ENCODE measurements around the gene MAMSTR. TPM values are rescaled to one million over a fixed set of nuclear protein-coding genes. Genes with fewer than 3 reads are reported as not detected.

Gene MAMSTR
- total RNA-seq, 1 experiment from 2014 or later: 1.9 TPM

DNA sequence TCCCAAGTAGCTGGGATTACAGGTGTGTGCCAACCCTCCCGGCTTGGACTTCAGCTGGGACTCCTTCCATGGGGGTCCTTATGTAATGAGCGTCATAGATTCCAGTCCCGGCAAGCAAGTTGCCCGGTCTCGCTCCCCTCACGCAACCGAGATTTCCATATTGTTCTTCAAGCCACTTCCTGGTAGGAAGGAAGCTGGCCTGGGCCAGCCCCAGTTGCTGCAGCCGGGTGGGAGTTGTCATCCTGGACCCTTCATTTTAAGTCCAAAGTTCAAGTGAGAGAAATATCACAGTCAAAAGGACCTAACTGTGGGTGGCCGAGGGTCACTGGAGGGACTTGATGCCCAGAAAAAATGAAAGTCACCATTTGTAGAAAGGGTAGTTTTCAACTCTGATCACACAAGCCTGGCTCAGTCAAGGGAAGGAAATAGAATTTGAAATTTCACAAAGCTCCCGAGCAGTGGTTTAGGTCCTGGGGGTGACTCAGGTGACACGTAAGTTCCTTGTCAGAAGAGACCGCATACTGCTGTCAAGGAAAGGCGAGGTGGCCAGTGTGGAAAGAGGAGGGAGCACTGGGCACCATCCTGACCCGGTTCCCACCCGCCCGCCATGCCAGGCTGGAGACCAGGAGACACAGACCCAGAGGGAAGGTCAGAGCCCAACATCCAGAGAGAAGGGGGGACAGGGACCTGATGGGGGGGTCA is 41.1 kb upstream of the MAMSTR start:
- no peaks in the 10 kb centered on the region for H3K27me3 Mint-ChIP-seq (ENCODE audit: insufficient read depth, unreplicated experiment)
- BruUV-seq (replicated peaks): no TSS peak
- TF ChIP-seq, protein P1, sequence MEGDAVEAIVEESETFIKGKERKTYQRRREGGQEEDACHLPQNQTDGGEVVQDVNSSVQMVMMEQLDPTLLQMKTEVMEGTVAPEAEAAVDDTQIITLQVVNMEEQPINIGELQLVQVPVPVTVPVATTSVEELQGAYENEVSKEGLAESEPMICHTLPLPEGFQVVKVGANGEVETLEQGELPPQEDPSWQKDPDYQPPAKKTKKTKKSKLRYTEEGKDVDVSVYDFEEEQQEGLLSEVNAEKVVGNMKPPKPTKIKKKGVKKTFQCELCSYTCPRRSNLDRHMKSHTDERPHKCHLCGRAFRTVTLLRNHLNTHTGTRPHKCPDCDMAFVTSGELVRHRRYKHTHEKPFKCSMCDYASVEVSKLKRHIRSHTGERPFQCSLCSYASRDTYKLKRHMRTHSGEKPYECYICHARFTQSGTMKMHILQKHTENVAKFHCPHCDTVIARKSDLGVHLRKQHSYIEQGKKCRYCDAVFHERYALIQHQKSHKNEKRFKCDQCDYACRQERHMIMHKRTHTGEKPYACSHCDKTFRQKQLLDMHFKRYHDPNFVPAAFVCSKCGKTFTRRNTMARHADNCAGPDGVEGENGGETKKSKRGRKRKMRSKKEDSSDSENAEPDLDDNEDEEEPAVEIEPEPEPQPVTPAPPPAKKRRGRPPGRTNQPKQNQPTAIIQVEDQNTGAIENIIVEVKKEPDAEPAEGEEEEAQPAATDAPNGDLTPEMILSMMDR (IDR thresholded peaks at IDR 0.05; ENCODE audit: insufficient read depth in 1 of 2, low read depth in 1 of 2, low read length in 1 of 2, severe bottlenecking in 1 of 2, unreplicated experiment in 1 of 2): no peak
- no peaks in the 10 kb centered on the region for H3K9me3 Mint-ChIP-seq (ENCODE audit: unreplicated experiment)
- no peak overlapping the region for H3K4me3 ChIP-seq (ENCODE audit: low read depth, low read length)
- CTCF ChIA-PET: interaction anchor here (0.9 kb wide), 2 partner anchors 35 to 75 kb away, joined by 4 to 6 read pairs; no protein-coding TSS in a partner anchor
- POLR2A ChIA-PET: interaction anchor here (0.6 kb wide), 1 partner anchor 158 kb away, joined by 4 read pairs; no protein-coding TSS in a partner anchor
- no peaks in the 10 kb centered on the region for H3K9me3 ChIP-seq
- no peak overlapping the region for H3K27ac Mint-ChIP-seq (ENCODE audit: unreplicated experiment)
- H3K36me3 Mint-ChIP-seq (ENCODE audit: insufficient read depth, unreplicated experiment): peaks cover 3% of the 10 kb centered on the region
- peaks cover 10% of the 10 kb centered on the region; the same call in 1 of the 2 replicates for H3K4me1 ChIP-seq
- intact Hi-C loops (cut with micrococcal nuclease; ENCODE audit: unreplicated experiment): no loop called here
- DNase-seq: no peak
- H3K27me3 ChIP-seq (replicated peaks; ENCODE audit: control insufficient read depth, insufficient read depth, low read length): no peaks in the 10 kb centered on the region
- H3K4me3 Mint-ChIP-seq (ENCODE audit: unreplicated experiment): no peak overlapping the region
- no peaks in the 10 kb centered on the region for H3K36me3 ChIP-seq (ENCODE audit: control insufficient read depth, insufficient read depth, low read length)
- no peaks in the 10 kb centered on the region for H3K4me1 Mint-ChIP-seq (ENCODE audit: low read depth, unreplicated experiment)

DNA sequence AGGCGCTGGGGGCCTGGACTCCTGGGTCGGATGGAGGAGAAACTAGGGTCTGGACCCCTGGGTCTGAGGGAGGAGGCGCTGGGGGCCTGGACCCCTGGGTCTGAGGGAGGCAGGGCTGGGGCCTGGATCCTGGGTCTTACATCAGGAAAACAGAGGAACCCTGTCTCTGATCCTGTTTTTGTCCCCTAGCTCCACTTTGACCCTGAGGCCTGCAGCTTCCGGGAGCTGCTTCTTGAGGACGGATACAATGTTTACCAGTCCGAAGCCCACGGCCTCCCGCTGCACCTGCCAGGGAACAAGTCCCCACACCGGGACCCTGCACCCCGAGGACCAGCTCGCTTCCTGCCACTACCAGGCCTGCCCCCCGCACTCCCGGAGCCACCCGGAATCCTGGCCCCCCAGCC is 38.2 kb upstream of the MAMSTR start:
- intact Hi-C loops (cut with micrococcal nuclease; ENCODE audit: unreplicated experiment): no loop called here

DNA sequence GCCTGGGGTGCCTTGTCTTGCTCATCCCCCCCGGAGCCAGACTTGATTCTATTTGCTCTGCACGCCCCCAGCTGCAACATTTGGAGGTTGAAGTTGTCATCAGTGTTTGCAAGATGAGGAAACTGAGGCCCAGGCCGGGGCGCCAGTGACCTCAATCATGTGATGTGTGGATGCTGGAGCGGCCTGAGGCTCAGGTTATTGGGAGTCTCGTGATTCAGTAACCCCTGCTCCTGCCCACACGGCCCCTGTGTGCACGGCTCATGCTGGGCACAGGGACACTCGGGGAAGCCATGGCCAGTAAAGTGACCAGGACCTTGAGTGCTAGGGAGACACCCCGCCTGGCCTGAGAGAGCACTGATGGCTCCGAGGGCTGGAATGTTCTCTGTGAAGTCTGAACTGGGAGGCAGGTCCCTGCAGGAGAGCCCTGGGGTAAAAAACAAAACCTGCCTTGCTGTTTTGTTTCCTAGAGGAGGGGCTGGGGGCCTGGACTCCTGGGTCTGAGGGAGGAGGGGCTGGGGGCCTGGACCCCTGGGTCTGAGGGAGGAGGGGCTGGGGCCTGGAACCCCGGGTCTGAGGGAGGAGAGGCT is 37.7 kb upstream of the MAMSTR start:
- POLR2A ChIA-PET: no interaction called here
- H3K27me3 ChIP-seq (replicated peaks; ENCODE audit: control insufficient read depth, insufficient read depth, low read length): no peaks in the 10 kb centered on the region
- no peaks in the 10 kb centered on the region for H3K9me3 ChIP-seq
- H3K4me3 Mint-ChIP-seq (ENCODE audit: unreplicated experiment): no peak overlapping the region
- H3K9me3 Mint-ChIP-seq (ENCODE audit: unreplicated experiment): no peaks in the 10 kb centered on the region
- H3K36me3 Mint-ChIP-seq (ENCODE audit: insufficient read depth, unreplicated experiment): peaks cover 21% of the 10 kb centered on the region
- DNase-seq: no peak
- no peaks in the 10 kb centered on the region for H3K27me3 Mint-ChIP-seq (ENCODE audit: insufficient read depth, unreplicated experiment)
- intact Hi-C loops (cut with micrococcal nuclease; ENCODE audit: unreplicated experiment): no loop called here
- TF ChIP-seq, protein P1 (IDR thresholded peaks at IDR 0.05; ENCODE audit: insufficient read depth in 1 of 2, low read depth in 1 of 2, low read length in 1 of 2, severe bottlenecking in 1 of 2, unreplicated experiment in 1 of 2): no peak
- H3K27ac Mint-ChIP-seq (ENCODE audit: unreplicated experiment): peak overlapping the region; percentile 95
- no TSS peak for BruUV-seq (replicated peaks)
- peaks cover 35% of the 10 kb centered on the region for H3K4me1 ChIP-seq
- no peaks in the 10 kb centered on the region for H3K36me3 ChIP-seq (ENCODE audit: control insufficient read depth, insufficient read depth, low read length)
- peaks cover 25% of the 10 kb centered on the region for H3K4me1 Mint-ChIP-seq (ENCODE audit: low read depth, unreplicated experiment)
- CTCF ChIA-PET: no interaction called here
- no peak overlapping the region for H3K4me3 ChIP-seq (ENCODE audit: low read depth, low read length)

More for the DNA sequence above, 38.2 kb upstream of the MAMSTR start:
- H3K36me3 Mint-ChIP-seq (ENCODE audit: insufficient read depth, unreplicated experiment): peaks cover 21% of the 10 kb centered on the region
- H3K4me3 Mint-ChIP-seq (ENCODE audit: unreplicated experiment): no peak overlapping the region
- Histone ChIP-seq H3K4me3 (ENCODE audit: low read depth, low read length) (no peak overlapping the region), H3K4me1 (peaks cover 35% of the 10 kb centered on the region), H3K27me3 (replicated peaks; ENCODE audit: control insufficient read depth, insufficient read depth, low read length) (no peaks in the 10 kb centered on the region), H3K9me3 (no peaks in the 10 kb centered on the region), H3K36me3 (ENCODE audit: control insufficient read depth, insufficient read depth, low read length) (no peaks in the 10 kb centered on the region)
- DNase-seq: no peak
- TF ChIP-seq, protein P1 (IDR thresholded peaks at IDR 0.05; ENCODE audit: insufficient read depth in 1 of 2, low read depth in 1 of 2, low read length in 1 of 2, severe bottlenecking in 1 of 2, unreplicated experiment in 1 of 2): no peak
- peaks cover 23% of the 10 kb centered on the region for H3K4me1 Mint-ChIP-seq (ENCODE audit: low read depth, unreplicated experiment)
- ChIA-PET POLR2A (no interaction called here), CTCF (no interaction called here)
- no TSS peak for BruUV-seq (replicated peaks)
- no peaks in the 10 kb centered on the region for H3K27me3 Mint-ChIP-seq (ENCODE audit: insufficient read depth, unreplicated experiment)
- H3K9me3 Mint-ChIP-seq (ENCODE audit: unreplicated experiment): no peaks in the 10 kb centered on the region
- no peak overlapping the region for H3K27ac Mint-ChIP-seq (ENCODE audit: unreplicated experiment)
